ENCODE measurements around the gene SLFN12.

SLFN12 gene

GRCh38 chr17:35361027-35361426, 71.3 kb downstream of the SLFN12 start:
- TF ChIP-seq ARNT (IDR thresholded peaks at IDR 0.05): no peak
- no peak for TF ChIP-seq NFRKB (IDR thresholded peaks at IDR 0.05)
- TF ChIP-seq BHLHE40 (IDR thresholded peaks at IDR 0.05; ENCODE audit: borderline replicate concordance): no peak
- POLR2A ChIA-PET: interaction anchor here (1.0 to 2.9 kb wide), 2 partner anchors 12 kb away, joined by 4 to 20 read pairs; partner anchors contain the start of gene SLFN11
- no peak for DNase-seq (ENCODE audit: extremely low spot score)
- CTCF ChIA-PET: no interaction called here

Measured in HEK293T (cell line).